GM12873 (cell line): ENCODE results near the gene SPIN1.

ENCODE experiments used
- TF ChIP-seq, protein P1 (sequence below): IDR thresholded peaks from 2 replicates; pipeline ENCODE4 v1.5.1; 2012; ENCODE audit warnings: low read depth, mild to moderate bottlenecking, moderate library complexity, low read length, control low read depth; ENCODE audit not compliant: insufficient read depth; ENCODE audit errors: missing control alignments

The SPIN1 gene

DNA sequence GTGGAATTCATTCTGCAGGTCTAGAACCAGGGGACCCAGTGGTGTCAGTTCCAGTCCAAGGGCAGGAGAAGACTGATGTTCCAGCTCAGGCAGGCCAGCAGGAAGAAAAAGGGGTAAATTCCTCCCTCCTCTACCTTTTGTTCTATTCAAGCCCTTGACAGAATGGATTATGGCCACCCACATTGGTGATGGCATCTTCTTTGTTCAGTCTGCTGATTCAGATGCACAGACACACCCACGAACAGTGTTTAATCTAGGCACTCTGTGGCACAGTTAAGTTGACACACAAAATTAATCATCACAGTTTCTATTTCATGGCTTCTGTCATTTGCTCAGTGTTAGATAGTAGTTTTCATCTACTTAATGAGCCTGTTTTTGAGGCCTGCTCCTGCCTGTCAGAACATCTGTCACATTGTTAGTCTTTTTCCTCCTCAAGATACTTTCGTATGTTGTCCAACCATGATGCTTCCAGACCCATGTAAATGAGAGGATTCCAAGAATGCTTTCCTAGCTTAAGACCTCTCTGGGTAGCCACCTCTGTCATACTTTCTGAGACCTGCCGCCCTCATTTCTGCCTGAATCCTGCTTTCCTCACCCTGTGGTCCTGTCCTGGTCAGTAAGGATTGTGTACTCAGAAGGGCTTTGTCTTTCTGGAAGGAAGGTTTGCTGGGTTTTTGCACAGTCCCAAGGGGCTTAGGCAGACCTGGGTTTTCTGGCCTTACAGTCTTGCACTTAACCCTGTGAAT is 72.5 kb downstream of the SPIN1 start:
- TF ChIP-seq, protein P1, sequence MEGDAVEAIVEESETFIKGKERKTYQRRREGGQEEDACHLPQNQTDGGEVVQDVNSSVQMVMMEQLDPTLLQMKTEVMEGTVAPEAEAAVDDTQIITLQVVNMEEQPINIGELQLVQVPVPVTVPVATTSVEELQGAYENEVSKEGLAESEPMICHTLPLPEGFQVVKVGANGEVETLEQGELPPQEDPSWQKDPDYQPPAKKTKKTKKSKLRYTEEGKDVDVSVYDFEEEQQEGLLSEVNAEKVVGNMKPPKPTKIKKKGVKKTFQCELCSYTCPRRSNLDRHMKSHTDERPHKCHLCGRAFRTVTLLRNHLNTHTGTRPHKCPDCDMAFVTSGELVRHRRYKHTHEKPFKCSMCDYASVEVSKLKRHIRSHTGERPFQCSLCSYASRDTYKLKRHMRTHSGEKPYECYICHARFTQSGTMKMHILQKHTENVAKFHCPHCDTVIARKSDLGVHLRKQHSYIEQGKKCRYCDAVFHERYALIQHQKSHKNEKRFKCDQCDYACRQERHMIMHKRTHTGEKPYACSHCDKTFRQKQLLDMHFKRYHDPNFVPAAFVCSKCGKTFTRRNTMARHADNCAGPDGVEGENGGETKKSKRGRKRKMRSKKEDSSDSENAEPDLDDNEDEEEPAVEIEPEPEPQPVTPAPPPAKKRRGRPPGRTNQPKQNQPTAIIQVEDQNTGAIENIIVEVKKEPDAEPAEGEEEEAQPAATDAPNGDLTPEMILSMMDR, result no peak

DNA sequence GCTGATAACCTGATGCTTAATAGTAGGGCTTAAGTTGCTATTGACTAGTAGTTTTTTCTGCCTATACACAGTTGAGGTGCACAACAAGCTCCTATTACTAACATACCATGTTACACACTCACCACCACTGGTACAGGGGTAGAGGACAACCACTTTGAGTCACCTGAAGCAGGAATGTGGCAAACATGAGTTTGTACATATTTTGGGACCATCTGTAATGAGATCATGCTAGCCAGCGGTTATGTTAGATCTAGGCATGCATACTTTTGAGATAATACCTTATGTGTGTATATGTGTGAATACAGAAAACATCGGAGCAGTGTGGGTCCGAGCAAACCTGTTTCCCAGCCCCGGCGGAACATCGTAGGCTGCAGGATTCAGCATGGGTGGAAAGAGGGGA is 73.9 kb downstream of the SPIN1 start:
- TF ChIP-seq, protein P1, result no peak

DNA sequence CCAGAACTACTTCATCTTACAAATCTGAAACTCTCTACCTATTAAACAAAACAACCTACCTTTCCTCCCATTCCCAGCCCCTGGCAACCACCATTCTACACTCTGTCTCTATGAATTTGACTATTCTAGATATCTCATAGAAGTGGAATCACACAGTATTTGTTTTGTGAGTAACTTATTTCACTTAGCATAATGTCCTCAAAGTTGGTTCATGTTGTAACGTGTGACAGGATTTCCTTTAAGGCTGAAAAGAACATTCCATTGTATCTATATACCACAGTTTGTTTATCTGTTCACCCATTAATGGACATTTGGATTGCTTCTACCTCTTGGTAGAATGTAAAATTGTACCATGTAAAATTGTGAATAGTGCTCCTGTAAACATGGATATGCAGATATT is 76.6 kb downstream of the SPIN1 start:
- TF ChIP-seq, protein P1, result no peak

DNA sequence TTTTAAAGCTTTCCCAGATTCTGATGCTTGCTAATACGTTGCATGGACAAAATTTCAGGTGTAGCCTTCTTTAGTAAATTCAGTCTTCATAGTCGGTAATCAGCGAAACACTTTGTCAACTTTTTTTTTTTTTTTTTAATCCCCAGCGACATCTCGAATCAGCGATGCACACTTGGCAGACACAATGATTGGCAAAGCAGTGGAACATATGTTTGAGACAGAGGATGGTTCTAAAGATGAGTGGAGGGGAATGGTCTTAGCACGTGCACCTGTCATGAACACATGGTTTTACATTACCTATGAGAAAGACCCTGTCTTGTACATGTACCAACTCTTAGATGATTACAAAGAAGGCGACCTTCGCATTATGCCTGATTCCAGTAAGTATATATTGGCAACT is 80.0 kb downstream of the SPIN1 start:
- TF ChIP-seq, protein P1, result no peak

DNA sequence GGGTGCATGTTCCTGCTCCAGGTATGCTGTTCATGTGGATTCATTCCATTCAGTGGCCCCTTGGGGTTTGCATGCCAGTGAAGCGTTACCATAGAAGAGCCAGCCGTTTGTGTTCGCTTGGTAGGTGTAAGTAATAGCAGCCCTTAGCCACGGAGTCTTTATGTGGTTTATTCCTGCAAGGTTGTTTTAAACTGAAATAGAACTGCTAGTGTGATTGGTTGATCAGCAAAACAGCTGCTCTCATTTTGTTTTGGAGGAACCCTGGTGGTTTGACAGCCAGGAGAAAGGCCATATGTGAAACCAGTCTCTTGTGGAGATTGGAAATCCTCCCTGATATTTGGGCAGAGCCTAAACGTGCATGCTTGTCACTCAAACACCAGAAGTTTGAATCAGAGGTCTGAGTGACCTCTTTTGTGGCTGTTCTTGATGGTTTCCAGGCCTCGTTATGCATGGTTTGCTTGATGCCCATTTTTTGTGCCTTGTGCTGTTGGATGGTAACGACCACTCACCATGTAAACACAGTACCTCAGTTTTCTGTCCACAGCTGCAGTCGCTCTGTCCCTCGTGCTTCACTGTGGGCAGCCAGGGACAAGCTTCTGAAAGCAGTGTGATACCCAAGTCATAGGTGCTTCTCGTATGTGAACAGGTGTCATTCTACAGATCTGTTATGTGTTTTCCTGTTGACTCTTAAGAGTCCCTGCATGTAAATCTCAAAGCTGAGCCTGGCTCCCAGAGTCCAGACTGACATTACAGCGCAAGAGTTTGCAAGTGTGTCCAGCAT is 88.4 kb downstream of the SPIN1 start:
- TF ChIP-seq, protein P1, result no peak

DNA sequence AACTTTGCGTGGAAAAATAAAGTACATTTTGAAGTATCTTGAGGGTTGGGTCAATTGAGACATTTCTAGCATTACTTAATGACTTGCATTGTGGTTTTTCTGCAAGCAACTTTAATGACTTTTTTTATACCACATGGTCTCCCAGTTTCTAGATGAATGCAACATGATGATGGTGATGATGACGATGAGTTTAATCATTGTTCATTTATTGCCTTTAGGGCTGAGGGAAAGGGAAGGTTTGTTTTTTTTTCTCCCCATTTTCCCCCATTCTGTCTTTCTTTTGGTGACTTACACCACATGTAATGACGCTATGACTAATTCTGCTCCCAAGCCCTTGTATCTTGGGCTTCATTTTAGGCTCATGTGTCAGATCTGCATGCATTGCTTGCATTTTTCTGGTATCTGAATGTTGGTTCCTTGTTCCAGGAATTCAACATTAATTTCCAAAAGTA is 89.1 kb downstream of the SPIN1 start:
- TF ChIP-seq, protein P1, result no peak

DNA sequence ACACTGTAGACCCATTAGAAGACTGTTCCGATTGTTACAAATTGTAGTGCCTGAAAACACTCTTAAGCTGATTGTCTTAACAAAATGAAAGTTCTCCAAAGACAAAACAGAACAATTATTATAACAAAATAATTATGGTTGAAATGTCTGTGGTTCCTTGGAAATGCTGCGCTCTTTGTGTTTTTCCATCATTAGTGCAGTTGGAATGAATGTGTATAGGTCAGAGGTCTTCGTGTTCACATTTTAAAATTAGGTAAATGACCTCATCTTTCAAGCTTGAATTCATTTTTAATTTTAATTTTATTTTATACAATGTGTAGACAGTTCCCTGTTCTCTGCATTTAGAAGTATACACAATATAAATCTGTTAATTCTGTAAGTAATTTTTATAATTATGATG is 90.0 kb downstream of the SPIN1 start:
- TF ChIP-seq, protein P1, result no peak
